HG03196 (cell line): ENCODE results near the gene KRT37.
"Not testable (repeated sequence)": the region's sequence is repeated elsewhere in the genome, so short reads cannot be mapped to it uniquely, and the experiment has no call there.

Source experiments
- ATAC-seq: cut with Tn5 transposase; IDR thresholded peaks from one replicate; pipeline ENCODE4 v1.9.1; 2021; ENCODE audit not compliant: unreplicated experiment

The KRT37 gene

DNA sequence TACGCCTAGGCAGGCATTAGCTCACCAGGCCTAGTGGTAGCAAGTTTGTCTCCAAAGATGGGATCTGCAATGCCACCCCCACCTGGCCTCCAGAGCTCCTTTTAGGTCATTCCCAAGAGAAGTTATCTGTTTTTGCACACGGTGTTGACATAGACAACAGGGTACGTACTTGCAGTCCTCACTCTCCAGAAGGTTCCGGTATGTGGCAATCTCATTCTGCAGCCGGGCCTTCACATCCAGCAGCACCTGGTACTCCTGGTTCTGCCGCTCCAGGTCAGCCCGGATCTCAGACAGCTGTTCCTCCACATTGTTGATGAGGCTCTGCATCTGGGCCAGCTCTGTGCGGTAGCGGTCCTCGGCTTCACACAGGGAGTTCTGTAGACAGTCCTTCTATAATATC is 17.2 kb downstream of the KRT37 start:
- ATAC-seq, result no peak

DNA sequence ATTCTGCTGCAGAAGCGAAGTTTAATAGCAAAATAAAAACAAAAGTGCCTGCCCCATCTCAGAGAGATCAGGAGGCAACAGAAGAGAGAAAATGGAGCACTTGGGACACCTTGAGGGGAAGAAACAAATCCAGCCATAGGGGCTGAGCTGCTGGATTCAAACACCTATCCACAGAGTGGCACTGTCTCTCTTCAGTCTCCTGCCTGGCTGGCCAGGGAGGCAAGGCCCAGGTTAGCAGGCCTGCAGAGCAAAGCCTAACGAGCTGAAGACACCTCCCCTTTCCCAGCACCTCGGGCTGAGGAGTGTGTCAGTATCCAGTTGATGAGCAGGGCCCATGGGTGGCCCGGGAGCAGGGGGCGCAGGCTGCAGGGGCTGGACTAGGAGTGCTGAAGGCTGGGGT is 18.2 kb downstream of the KRT37 start:
- ATAC-seq, result no peak

DNA sequence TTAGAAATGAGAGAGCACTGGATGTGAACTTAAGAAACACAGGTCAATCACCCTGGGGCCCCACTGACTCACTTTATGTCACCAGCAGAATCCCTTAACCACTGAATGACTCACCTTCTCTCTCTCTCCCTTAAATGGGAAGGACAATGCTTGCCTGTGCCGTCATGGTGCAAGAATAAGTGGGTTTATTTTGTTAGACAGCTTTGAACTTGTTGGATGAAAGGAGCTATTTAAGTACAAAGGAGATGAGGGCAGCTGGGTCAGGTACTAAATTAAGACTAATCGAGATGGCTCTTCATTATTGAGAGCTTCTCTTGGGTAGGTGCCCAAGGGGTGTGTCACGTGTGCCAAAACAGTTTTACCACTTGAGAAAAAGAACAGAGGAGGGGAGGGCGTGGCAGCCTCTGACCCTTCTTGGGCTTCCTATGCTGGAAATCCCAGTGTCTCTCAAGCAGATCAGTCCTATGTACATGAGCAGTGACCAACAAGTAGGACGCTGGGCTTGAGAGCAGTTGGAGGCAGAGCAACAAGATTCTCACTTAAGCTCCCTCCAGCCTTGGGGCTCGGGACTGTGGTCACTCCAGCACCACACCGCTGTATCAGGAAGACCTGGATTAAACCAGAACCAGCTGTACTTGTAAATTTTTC is 20.2 kb downstream of the KRT37 start:
- ATAC-seq, result no peak

- ATAC-seq, result no peak
Measured at GRCh38 chr17:41403404-41404023, 20.9 kb downstream of the KRT37 start.

DNA sequence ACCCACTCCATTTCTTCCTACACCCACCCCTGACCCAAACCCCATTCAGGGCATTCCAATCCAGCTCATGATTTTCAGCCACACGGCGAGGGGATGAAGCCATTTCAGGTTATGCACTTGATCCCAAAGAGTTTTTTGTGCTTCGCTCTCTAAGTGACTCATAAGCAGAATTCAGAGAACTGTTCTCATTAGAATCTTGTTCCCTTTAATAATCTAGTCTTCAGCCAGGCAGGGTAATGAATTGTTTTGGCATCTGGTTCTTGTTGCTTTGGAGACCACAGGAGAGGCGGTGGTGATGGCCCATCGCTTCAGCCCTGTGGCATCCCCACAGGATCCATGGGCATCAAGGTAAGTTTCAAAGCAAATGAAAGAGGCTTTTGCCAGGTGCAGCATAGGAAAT is 22.2 kb downstream of the KRT37 start:
- no peak for ATAC-seq

DNA sequence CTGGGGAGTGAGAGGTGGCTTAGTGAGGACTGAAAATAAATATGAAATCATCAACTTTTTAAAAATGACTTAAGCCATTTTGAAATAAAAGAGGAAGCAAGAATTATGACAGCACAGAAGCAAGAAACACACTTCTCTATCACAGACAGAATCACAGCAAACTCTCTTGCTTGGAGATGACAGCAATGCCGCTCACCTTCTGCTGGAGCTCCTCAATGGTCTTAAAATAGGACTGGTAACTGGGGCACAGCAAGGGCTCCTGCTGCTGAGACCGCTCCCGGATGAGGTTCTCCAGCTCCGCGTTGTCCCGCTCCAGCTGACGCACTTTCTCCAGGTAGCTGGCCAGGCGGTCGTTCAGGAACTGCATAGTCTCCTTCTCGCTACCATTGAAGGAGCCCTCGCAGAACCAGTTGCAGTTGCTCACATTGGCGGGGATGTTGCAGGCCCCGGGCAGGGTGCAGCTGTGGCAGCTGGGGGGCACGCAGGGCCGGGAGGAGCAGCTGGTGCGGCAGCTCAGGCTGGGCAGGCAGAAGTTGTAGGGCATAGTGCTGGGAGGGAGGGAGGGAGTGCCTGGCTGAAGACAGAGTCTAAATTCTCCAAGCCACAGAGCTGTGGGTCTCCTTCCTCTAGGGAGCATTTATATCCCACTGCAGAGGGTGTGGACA is 27.3 kb downstream of the KRT37 start, which contains the start of gene KRT31:
Gene KRT31 (minus strand): TSS at position 613 of the 665 bp plus-strand sequence. CDS start 69 bp downstream, at position 544.
- no peak for ATAC-seq

- ATAC-seq, result no peak
Measured at GRCh38 chr17:41396340-41396739, 28.0 kb downstream of the KRT37 start.

GRCh38 chr17:41395611-41396010 is 28.8 kb downstream of the KRT37 start:
- no peak for ATAC-seq

GRCh38 chr17:41395044-41395443 is 29.3 kb downstream of the KRT37 start:
- not testable (repeated sequence) for ATAC-seq

GRCh38 chr17:41394254-41394996 is 30.0 kb downstream of the KRT37 start:
- no peak for ATAC-seq

- ATAC-seq, result no peak
Measured at GRCh38 chr17:41393826-41394225, 30.6 kb downstream of the KRT37 start.

DNA sequence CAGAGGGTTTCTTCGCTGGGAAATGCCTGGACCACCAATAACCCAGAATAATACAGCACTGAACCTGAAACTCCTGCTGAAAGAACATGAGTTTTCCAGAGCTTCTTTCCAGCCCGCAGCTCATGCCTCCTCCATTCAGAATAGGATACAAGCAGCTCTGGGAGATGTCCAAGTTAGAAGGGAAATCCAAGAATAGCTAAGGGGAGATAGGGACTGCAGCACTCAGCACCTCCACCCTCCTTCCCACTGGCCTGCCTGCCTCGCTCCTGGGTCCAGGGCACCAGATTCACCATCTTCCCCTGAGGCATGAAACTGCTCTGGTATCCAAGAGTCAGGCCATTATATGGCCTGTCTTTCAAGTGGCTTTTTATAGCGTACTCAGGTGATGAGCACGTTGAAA is 31.1 kb downstream of the KRT37 start:
- ATAC-seq, result no peak

DNA sequence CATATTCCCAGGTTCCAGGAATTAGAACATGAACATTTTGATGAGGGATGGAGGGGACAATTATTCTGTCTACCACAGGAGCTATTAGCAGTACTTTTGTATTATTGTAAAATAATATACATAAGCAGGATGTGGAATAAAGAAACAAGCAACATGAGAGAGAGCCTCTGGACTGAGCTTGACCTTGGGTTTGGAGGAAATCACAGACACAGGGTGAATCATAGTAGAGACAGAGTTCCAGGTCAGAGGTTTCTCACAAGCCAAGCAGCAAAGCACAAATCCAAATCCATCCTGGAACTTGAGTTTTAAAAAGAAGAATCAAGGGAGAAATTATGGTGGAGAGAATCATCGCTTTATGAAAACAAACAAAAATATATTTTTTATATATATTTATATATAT is 32.1 kb downstream of the KRT37 start:
- no peak for ATAC-seq

GRCh38 chr17:41391535-41391934 is 32.9 kb downstream of the KRT37 start:
- ATAC-seq, result no peak

- ATAC-seq, result no peak
Measured at GRCh38 chr17:41390411-41390938, 33.9 kb downstream of the KRT37 start.

GRCh38 chr17:41387670-41388069 is 36.7 kb downstream of the KRT37 start:
- no peak for ATAC-seq

DNA sequence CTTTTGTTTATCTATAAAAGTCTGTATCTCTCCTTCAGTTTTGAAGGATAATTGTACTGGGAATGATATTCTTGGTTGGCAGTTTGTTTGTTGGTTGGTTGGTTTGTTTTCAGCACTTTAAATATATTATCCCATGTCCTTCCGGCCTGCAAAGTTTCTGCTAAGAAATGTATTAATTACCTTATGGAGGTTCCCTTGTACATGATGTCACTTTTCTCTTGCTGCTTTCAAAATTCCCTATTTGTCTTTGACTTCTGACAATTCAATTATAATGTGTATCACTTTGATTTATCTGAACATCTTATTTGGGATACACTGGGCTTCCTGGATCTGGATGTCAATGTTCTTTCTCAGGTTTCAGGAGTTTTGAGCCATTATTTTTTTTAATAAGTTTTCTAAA is 38.2 kb downstream of the KRT37 start:
- ATAC-seq, result no peak

DNA sequence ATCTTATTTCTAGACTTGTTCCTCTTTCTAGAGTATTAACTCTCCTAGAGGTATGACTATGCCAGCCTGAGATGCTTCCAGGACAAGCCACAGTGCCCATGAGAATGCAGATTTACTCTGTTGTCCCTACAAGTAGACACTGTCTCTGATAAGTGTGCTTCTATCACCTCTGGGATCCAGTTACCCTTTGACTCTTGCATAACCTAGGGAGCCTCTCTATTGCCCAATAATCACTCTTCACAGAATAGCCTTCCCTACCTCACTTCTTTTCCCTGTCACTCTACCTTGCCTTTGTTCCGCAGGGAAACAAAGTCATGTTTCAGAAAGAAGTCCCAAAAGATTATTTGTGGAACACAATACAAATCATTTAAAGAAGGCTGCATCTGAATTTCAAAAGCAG is 40.7 kb downstream of the KRT37 start:
- ATAC-seq, result no peak

- no peak for ATAC-seq
Measured at GRCh38 chr17:41382394-41382793, 42.0 kb downstream of the KRT37 start.

DNA sequence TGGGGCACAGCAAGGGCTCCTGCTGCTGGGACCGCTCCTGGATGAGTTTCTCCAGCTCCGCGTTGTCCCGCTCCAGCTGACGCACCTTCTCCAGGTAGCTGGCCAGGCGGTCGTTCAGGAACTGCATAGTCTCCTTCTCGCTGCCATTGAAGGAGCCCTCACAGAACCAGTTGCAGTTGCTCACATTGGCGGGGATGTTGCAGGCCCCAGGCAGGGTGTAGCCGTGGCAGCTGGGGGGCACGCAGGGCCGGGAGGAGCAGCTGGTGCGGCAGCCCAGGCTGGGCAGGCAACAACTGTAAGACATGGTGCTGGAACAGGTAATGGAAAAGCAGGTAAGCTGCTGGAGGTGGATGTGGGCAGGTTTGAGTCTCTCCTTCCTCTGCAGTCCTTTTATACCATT is 42.4 kb downstream of the KRT37 start, which contains the start of gene KRT34:
Gene KRT34 (minus strand): TSS at position 364 of the 400 bp plus-strand sequence. CDS start 60 bp downstream, at position 304.
- not testable (repeated sequence) for ATAC-seq

- not testable (repeated sequence) for ATAC-seq
Measured at GRCh38 chr17:41380091-41380490, 44.3 kb downstream of the KRT37 start.
